ENCODE results near the gene PHACTR3. TPM values are rescaled to one million over a fixed set of nuclear protein-coding genes. Genes with fewer than 3 reads are reported as not detected.

Gene PHACTR3
- total RNA-seq, 2 donors from 2014 or later, result 0.13 TPM; not detected in 1

DNA sequence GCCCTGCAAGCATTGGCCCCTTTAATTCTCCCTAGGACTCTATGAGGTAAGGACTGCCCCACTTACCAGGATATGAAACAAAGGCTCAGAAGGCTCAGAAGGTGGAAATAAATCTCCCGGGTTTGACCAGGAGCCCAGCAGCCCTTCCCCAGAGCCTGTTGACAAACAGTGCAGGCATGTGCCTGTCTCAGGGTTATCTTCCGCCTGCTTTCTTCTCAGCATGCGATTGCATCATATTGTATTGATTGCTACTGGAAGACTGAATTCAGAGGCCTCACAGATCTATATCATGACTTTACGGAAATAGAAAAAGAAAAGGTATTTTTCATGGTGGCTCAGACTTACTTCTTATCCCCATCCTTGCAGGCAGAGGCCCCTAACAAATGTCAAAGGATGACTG is 92.7 kb downstream of the PHACTR3 start:
- TF ChIP-seq, protein P1, sequence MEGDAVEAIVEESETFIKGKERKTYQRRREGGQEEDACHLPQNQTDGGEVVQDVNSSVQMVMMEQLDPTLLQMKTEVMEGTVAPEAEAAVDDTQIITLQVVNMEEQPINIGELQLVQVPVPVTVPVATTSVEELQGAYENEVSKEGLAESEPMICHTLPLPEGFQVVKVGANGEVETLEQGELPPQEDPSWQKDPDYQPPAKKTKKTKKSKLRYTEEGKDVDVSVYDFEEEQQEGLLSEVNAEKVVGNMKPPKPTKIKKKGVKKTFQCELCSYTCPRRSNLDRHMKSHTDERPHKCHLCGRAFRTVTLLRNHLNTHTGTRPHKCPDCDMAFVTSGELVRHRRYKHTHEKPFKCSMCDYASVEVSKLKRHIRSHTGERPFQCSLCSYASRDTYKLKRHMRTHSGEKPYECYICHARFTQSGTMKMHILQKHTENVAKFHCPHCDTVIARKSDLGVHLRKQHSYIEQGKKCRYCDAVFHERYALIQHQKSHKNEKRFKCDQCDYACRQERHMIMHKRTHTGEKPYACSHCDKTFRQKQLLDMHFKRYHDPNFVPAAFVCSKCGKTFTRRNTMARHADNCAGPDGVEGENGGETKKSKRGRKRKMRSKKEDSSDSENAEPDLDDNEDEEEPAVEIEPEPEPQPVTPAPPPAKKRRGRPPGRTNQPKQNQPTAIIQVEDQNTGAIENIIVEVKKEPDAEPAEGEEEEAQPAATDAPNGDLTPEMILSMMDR (conservative IDR thresholded peaks at IDR 0.05), result no peak
- Mint-ChIP-seq H3K36me3 (ENCODE audit: low read depth) (no peaks in the 10 kb centered on the region), H3K4me1 (no peaks in the 10 kb centered on the region), H3K27ac (no peak overlapping the region), H3K27me3 (ENCODE audit: insufficient read depth) (peaks cover 22% of the 10 kb centered on the region), H3K4me3 (no peak overlapping the region), H3K9me3 (no peaks in the 10 kb centered on the region)
- no peak overlapping the region for H3K9ac ChIP-seq (ENCODE audit: extremely low read depth, low read length, poor library complexity, severe bottlenecking)
- H3K27ac ChIP-seq (ENCODE audit: low read depth, low read length), result no peak overlapping the region
- no peak for DNase-seq
- no peaks in the 10 kb centered on the region for H3K27me3 ChIP-seq (ENCODE audit: control insufficient read depth, insufficient read depth, low read length, poor library complexity, severe bottlenecking)
- H3K4me3 ChIP-seq (ENCODE audit: low read length), result no peak overlapping the region
- WGBS, 2 experiments (ENCODE audit: insufficient coverage in 1 of 2, insufficient read length in 1 of 2), result 83 to 88% methylated on average over 1 to 4 of the region's 4 CpGs
- no peaks in the 10 kb centered on the region for H3K36me3 ChIP-seq (ENCODE audit: control insufficient read depth, insufficient read depth, low read length)
- H3K9me3 ChIP-seq (ENCODE audit: control insufficient read depth, low read length), result peaks cover 44% of the 10 kb centered on the region
- H3K4me1 ChIP-seq (ENCODE audit: control insufficient read depth, insufficient read depth, low read length), result no peaks in the 10 kb centered on the region

DNA sequence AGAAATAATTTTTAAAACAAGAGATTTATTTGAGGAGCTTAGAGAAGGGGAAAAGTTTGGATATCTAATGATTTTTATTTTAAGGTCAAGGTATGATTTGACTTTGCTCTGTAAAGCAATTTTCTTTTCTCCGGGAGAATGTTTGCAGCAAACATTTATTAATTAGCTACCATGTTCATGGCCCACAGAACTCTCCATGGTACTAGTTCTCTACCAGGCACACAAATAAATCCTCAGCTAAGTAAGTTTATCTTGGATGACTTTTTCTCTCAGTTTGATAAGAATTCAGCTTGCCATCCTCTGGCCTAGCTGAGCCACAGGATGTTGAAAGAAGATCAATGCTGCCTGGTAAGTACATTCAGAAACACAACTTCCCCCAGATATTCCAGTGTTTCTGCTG is 94.3 kb downstream of the PHACTR3 start:
- Histone ChIP-seq H3K4me3 (ENCODE audit: low read length) (no peak overlapping the region), H3K9me3 (ENCODE audit: control insufficient read depth, low read length) (peaks cover 44% of the 10 kb centered on the region), H3K4me1 (ENCODE audit: control insufficient read depth, insufficient read depth, low read length) (no peaks in the 10 kb centered on the region), H3K9ac (ENCODE audit: extremely low read depth, low read length, poor library complexity, severe bottlenecking) (no peak overlapping the region), H3K27me3 (ENCODE audit: control insufficient read depth, insufficient read depth, low read length, poor library complexity, severe bottlenecking) (no peaks in the 10 kb centered on the region), H3K36me3 (ENCODE audit: control insufficient read depth, insufficient read depth, low read length) (no peaks in the 10 kb centered on the region), H3K27ac (ENCODE audit: low read depth, low read length) (no peak overlapping the region)
- Mint-ChIP-seq H3K27ac (no peak overlapping the region), H3K9me3 (no peaks in the 10 kb centered on the region), H3K4me1 (no peaks in the 10 kb centered on the region), H3K4me3 (no peak overlapping the region), H3K27me3 (ENCODE audit: insufficient read depth) (peaks cover 25% of the 10 kb centered on the region), H3K36me3 (ENCODE audit: low read depth) (no peaks in the 10 kb centered on the region)
- TF ChIP-seq, protein P1 (conservative IDR thresholded peaks at IDR 0.05), result no peak
- WGBS, 2 experiments (ENCODE audit: insufficient coverage in 1 of 2, insufficient read length in 1 of 2), result 94% methylated on average over 1 of the region's 1 CpG; no CpG with 5 or more reads in 1 of the 2 experiments
- DNase-seq, result no peak

DNA sequence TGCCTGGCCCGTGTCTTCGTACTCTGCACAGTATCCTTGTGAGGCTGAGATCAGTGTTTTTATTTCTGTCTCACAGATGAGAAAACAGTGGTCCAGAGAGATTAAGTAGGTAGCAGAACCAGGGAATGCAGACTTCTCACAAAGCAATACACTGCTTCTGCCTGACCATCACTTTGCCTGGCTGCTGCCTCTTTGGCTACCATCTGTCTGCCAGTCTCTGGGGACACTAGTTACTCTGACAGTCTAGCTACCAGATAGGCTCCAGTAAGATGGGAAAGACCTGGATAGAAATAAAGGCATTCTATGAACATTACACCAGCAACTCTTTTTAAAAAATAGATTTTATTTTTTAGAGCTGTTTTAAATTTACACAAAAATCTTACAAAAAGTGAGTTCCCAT is 96.9 kb downstream of the PHACTR3 start:
- no peak overlapping the region for H3K4me3 Mint-ChIP-seq
- 78 to 88% methylated on average over 2 of the region's 2 CpGs for WGBS, 2 experiments (ENCODE audit: insufficient coverage in 1 of 2, insufficient read length in 1 of 2)
- no peak overlapping the region for H3K27ac ChIP-seq (ENCODE audit: low read depth, low read length)
- H3K36me3 ChIP-seq (ENCODE audit: control insufficient read depth, insufficient read depth, low read length), result no peaks in the 10 kb centered on the region
- no peak overlapping the region for H3K4me3 ChIP-seq (ENCODE audit: low read length)
- H3K27ac Mint-ChIP-seq, result no peak overlapping the region
- no peak for DNase-seq
- H3K36me3 Mint-ChIP-seq (ENCODE audit: low read depth), result no peaks in the 10 kb centered on the region
- H3K9me3 Mint-ChIP-seq, result no peaks in the 10 kb centered on the region
- no peaks in the 10 kb centered on the region for H3K4me1 Mint-ChIP-seq
- no peaks in the 10 kb centered on the region for H3K4me1 ChIP-seq (ENCODE audit: control insufficient read depth, insufficient read depth, low read length)
- H3K9ac ChIP-seq (ENCODE audit: extremely low read depth, low read length, poor library complexity, severe bottlenecking), result no peak overlapping the region
- peaks cover 16% of the 10 kb centered on the region for H3K27me3 Mint-ChIP-seq (ENCODE audit: insufficient read depth)
- peaks cover 45% of the 10 kb centered on the region for H3K9me3 ChIP-seq (ENCODE audit: control insufficient read depth, low read length)
- TF ChIP-seq, protein P1 (conservative IDR thresholded peaks at IDR 0.05), result no peak
- H3K27me3 ChIP-seq (ENCODE audit: control insufficient read depth, insufficient read depth, low read length, poor library complexity, severe bottlenecking), result no peaks in the 10 kb centered on the region
